GM18909 (cell line): Measurements from ENCODE around the gene CXCR2.

Experiments
- ATAC-seq: cut with Tn5 transposase; IDR thresholded peaks from one replicate; pipeline ENCODE4 v1.9.1; 2021; ENCODE audit warnings: mild to moderate bottlenecking; ENCODE audit not compliant: unreplicated experiment, poor library complexity

The CXCR2 gene

DNA sequence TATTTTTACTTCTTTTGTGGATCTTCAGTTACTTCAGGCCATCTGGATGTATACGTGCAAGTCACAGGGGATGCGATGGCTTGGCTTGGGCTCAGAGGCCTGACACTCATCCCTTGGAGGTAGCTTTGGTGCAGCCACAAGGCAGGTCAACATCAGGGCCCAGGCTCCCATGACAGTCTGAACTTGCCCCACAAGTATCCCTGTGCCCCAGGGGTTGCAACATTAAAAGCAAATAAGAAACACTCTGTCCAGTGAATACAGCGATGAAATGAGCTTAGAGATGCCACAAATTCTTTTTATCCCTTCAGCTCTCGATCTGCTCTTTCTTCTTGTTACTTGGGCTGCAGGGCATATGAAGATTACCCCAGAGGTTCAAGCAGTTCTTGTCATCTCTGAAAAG lies 54.0 kb downstream of the CXCR2 start:
- no peak for ATAC-seq

DNA sequence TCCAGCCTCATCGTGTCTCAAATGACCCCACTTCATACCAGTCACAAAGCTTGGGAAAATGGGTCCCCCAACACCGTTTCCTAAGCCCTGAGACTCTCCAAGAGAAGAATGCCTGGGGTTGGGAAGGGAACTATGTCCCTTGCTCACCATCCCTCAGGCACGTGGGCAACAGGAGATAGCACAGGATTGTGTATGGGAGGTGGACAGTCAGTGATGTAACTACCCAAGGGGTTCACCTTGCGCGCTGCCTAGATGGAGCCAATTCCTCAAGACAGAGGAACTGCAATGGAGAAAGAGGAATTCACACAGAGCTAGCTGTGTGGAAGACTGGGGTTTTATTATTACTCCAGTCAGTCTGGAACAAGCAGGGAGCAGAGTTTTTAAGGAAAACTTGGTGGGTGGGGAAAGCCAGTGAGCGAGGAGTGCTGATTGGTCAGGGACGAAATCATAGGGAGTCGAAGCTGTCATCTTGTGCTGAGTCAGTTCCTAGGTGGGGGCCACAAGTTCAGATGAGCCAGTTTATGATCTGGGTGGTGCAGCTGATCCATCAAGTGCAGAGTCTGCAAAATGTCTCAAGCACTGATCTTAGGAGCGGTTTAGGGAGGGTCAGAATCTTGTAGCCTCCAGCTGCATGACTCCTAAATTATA lies 54.8 kb downstream of the CXCR2 start:
- no peak for ATAC-seq

DNA sequence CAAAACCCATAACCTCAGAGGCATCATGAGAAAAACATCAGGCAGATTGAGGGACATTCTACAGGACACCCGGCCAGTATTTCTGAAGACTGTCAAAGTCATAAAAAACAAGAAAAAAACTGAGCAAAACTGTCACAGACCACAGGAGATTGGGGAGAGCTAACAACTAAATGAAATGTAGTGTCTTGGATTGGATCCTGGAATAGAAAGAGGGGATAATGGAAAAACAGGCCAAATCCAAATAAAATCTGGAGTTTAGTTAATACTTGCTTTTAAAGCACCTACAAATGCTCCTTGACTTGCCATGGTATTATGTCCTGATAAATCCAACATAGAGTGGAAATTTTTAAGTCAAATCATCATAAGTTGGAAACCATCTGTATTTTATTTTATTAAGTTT lies 58.5 kb downstream of the CXCR2 start:
- no peak for ATAC-seq

DNA sequence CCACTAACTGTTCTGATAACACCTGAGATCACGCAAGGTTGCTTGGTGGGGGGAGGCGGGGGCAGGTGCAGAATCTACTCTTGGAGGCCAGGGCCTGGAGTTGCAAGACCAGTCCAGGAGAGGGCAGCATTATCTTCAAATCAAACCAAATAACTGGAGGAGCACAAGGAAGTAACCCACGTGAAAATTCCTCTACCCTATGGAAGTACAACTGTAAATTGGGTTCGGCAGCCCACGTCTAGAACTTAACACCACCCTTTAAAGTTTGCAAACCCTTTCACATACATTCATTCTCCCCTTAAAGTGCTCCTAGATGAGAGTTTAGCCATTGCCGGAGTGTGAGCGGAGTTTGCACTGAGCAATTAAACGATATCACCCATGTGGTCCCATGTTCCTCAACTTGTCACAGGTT lies 60.5 kb downstream of the CXCR2 start:
- peak; percentile 45 for ATAC-seq
